Nephron (organoid): ENCODE results near the gene NAV2.

Source experiments
- H3K27ac Mint-ChIP-seq, 3 experiments: 2 replicates each; pipeline ENCODE4 v1.8.0; 2020; ENCODE audit warnings: mixed read lengths in 3 of 3, mild to moderate bottlenecking in 2 of 3, moderate library complexity in 1 of 3
- H3K27me3 Mint-ChIP-seq: 2 replicates; pipeline ENCODE4 v1.8.0; 2021; ENCODE audit warnings: low read depth, mild to moderate bottlenecking, moderate library complexity, mixed read lengths
- H3K36me3 Mint-ChIP-seq: 2 replicates; pipeline ENCODE4 v1.8.0; 2020; ENCODE audit warnings: low read depth, mixed read lengths
- H3K4me1 Mint-ChIP-seq: 2 replicates; pipeline ENCODE4 v1.8.0; 2020; ENCODE audit warnings: mixed read lengths
- H3K4me3 Mint-ChIP-seq, 3 experiments: 2 replicates each; pipeline ENCODE4 v1.8.0; 2020; ENCODE audit warnings: mild to moderate bottlenecking in 3 of 3, mixed read lengths in 3 of 3, moderate library complexity in 2 of 3
- H3K9me3 Mint-ChIP-seq: 2 replicates; pipeline ENCODE4 v1.8.0; 2020; ENCODE audit warnings: mixed read lengths
- CTCF ChIP-seq, 3 experiments: fragments of 200-600 bp; sonication (generic); IDR thresholded peaks; one replicate each; pipeline ENCODE4 v1.5.0; 2021; ENCODE audit warnings: antibody characterized with exemption in 3 of 3; ENCODE audit not compliant: unreplicated experiment in 3 of 3

The NAV2 gene

GRCh38 chr11:20015101-20015500, 302.5 kb downstream of the NAV2 start:
- H3K9me3 Mint-ChIP-seq = no peaks in the 10 kb centered on the region
- peaks cover 45% of the 10 kb centered on the region for H3K4me1 Mint-ChIP-seq
- H3K36me3 Mint-ChIP-seq = no peaks in the 10 kb centered on the region
- peak overlapping the region in 2 of 3 experiments; percentile 59 to 90 for H3K27ac Mint-ChIP-seq
- TF ChIP-seq CTCF (IDR thresholded peaks at IDR 0.05; ENCODE audit: unreplicated experiment in 3 of 3) = no peak
- no peaks in the 10 kb centered on the region for H3K27me3 Mint-ChIP-seq
- H3K4me3 Mint-ChIP-seq = no peak overlapping the region

- Mint-ChIP-seq H3K4me1 (peaks cover 45% of the 10 kb centered on the region), H3K27me3 (no peaks in the 10 kb centered on the region), H3K27ac (peak overlapping the region; percentile 59 to 90 (median 89)), H3K9me3 (no peaks in the 10 kb centered on the region), H3K4me3 (peak overlapping the region in 1 of 3 experiments; percentile 42), H3K36me3 (no peaks in the 10 kb centered on the region)
- TF ChIP-seq CTCF (IDR thresholded peaks at IDR 0.05; ENCODE audit: unreplicated experiment in 3 of 3) = no peak
Measured at GRCh38 chr11:20015529-20016427, 303.1 kb downstream of the NAV2 start.

- no peak for TF ChIP-seq CTCF (IDR thresholded peaks at IDR 0.05; ENCODE audit: unreplicated experiment in 3 of 3)
- Mint-ChIP-seq H3K4me3 (no peak overlapping the region), H3K4me1 (peaks cover 45% of the 10 kb centered on the region), H3K36me3 (no peaks in the 10 kb centered on the region), H3K27me3 (no peaks in the 10 kb centered on the region), H3K9me3 (no peaks in the 10 kb centered on the region), H3K27ac (peak overlapping the region in 1 of 3 experiments; percentile 90)
Measured at GRCh38 chr11:20016526-20016925, 303.9 kb downstream of the NAV2 start.

GRCh38 chr11:20017320-20017719, 304.7 kb downstream of the NAV2 start:
- H3K4me1 Mint-ChIP-seq = peaks cover 43% of the 10 kb centered on the region

GRCh38 chr11:20020198-20020597, 307.6 kb downstream of the NAV2 start:
- no peaks in the 10 kb centered on the region for H3K27me3 Mint-ChIP-seq
- peaks cover 40% of the 10 kb centered on the region for H3K4me1 Mint-ChIP-seq
- H3K9me3 Mint-ChIP-seq = no peaks in the 10 kb centered on the region
- no peak overlapping the region for H3K27ac Mint-ChIP-seq
- no peak overlapping the region for H3K4me3 Mint-ChIP-seq
- H3K36me3 Mint-ChIP-seq = no peaks in the 10 kb centered on the region
- TF ChIP-seq CTCF (IDR thresholded peaks at IDR 0.05; ENCODE audit: unreplicated experiment in 3 of 3) = no peak

More at GRCh38 chr11:20017320-20017719, 304.7 kb downstream of the NAV2 start:
- H3K36me3 Mint-ChIP-seq = no peaks in the 10 kb centered on the region
- no peak for TF ChIP-seq CTCF (IDR thresholded peaks at IDR 0.05; ENCODE audit: unreplicated experiment in 3 of 3)
- H3K27me3 Mint-ChIP-seq = no peaks in the 10 kb centered on the region
- H3K9me3 Mint-ChIP-seq = no peaks in the 10 kb centered on the region
- peak overlapping the region in 1 of 3 experiments; percentile 3 for H3K4me3 Mint-ChIP-seq
- peak overlapping the region; percentile 39 to 58 (median 42) for H3K27ac Mint-ChIP-seq
